Measurements from ENCODE around the gene RGL4.
"Not testable (repeated sequence)": the region's sequence is repeated elsewhere in the genome, so short reads cannot be mapped to it uniquely, and the experiment has no call there.

Gene RGL4

DNA sequence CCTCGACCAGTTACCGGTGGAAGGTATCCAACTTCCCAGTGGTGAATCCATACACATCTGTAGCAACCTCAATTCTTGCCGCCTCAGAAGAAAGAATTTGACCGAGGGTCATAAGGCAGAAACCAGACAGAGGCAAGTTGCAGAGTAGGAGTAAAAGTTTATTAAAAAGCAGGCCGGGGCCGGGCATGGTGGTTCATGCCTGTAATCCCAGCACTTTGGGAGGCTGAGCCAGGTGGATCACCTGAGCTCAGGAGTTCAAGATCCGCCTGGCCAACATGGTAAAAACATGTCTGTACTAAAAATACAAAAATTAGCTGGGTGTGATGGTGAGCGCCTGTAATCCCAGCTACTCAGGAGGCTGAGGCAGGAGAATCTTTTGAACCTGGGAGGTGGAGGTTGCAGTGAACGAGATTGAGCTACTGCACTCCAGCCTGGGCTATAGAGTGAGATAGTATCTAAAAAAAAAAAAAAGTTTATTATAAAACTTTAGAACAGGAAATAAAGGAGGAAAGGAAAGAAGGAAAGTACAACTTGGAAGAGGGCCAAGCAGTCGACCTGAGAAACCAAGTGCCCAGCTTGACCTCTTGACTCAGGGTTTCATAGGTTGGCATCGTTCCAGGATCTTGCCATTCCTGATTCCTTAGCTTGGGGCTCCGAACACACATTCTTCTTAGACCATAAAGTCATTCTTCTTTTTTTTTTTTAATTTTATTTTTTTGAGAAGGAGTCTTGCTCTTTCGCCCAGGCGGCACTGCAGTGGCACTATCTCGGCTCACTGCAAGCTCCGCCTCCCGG, 27.8 kb downstream of the RGL4 start:
- DNase-seq (ENCODE audit: extremely low read depth, low read depth), result no peak

DNA sequence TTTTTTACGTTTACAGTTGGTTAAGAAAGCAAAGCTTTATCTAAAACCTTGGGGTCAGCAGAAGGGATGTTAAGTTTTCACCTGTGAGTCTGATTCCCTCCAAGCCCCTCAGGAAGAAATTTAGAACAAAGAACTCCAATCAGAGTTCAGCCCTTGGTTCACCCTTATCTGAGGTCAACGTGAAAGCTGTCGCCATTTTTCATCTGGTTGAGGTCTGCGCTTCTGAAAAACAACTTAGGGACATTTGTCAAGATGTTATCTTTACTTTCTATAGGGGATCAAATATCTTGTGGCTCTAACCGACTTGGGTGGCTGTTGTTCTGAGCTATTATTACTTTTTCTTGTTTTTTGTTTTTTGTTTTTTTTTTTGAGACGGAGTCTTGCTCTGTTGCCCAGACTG, 30.0 kb downstream of the RGL4 start:
- no peak for DNase-seq (ENCODE audit: extremely low read depth, low read depth)
- TF ChIP-seq, protein P1, sequence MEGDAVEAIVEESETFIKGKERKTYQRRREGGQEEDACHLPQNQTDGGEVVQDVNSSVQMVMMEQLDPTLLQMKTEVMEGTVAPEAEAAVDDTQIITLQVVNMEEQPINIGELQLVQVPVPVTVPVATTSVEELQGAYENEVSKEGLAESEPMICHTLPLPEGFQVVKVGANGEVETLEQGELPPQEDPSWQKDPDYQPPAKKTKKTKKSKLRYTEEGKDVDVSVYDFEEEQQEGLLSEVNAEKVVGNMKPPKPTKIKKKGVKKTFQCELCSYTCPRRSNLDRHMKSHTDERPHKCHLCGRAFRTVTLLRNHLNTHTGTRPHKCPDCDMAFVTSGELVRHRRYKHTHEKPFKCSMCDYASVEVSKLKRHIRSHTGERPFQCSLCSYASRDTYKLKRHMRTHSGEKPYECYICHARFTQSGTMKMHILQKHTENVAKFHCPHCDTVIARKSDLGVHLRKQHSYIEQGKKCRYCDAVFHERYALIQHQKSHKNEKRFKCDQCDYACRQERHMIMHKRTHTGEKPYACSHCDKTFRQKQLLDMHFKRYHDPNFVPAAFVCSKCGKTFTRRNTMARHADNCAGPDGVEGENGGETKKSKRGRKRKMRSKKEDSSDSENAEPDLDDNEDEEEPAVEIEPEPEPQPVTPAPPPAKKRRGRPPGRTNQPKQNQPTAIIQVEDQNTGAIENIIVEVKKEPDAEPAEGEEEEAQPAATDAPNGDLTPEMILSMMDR (IDR thresholded peaks at IDR 0.05; ENCODE audit: low read depth, low read length), result no peak

More for the DNA sequence above, 27.8 kb downstream of the RGL4 start:
- TF ChIP-seq, protein P1 (IDR thresholded peaks at IDR 0.05; ENCODE audit: low read depth, low read length), result no peak

DNA sequence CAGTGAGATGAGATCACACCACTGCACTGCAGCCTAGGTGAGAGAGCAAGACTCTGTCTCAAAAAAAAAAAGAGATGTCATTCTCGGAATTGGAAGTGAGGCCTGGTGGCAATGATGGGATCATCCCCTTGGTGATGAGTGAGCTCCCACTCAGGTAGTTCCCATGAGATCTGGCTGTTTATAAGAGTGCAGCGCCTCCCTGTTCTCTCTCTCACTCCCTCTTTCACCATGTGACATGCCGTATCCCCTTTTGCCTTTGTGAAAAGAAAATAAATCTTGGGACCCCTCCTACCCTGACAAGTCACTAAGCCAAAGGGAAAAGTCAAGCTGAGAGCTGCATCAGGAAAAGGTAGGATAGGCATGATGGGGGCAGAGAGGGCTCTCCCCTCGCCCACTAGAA, 31.3 kb downstream of the RGL4 start:
- DNase-seq (ENCODE audit: extremely low read depth, low read depth), result no peak
- TF ChIP-seq, protein P1 (IDR thresholded peaks at IDR 0.05; ENCODE audit: low read depth, low read length), result no peak

DNA sequence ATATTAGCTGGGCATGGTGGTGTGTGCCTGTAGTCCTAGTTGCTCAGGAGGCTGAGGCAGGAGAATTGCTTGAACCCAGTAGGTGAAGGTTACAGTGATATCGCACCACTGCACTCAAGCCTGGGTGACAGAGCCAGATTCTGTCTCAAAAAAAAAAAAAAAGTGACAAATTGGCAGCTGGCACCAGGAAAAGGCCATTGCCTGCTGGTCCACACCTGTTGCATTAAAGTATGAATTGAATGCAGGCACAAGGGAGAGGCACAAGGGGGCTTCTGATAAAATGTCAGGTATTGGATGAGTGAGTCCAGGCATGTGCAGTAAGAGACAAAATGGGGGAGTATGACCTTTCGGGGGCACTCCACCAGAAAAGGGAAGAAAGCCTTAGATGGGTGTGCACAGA, 31.9 kb downstream of the RGL4 start:
- TF ChIP-seq, protein P1 (IDR thresholded peaks at IDR 0.05; ENCODE audit: low read depth, low read length), result no peak
- DNase-seq (ENCODE audit: extremely low read depth, low read depth), result no peak

DNA sequence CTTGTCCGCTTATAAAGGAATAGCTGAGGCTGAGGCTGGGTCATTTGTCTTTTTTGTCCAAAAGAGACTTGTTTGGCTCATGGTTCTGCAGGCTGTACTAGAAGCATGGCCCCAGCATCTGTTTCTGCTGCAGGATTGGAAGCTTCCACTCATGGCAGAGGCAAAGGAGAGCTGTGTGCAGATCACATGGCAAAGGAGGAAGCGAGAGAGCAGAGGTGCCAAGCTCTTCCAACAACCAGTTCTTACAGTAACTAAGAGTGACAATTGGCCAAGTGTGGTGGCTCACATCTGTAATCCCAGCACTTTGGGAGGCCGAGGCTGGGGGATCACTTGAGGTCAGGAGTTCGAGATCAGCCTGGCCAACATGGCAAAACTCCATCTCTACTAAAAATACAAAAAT, 37.3 kb downstream of the RGL4 start:
- DNase-seq (ENCODE audit: extremely low read depth, low read depth), result not testable (repeated sequence)

DNA sequence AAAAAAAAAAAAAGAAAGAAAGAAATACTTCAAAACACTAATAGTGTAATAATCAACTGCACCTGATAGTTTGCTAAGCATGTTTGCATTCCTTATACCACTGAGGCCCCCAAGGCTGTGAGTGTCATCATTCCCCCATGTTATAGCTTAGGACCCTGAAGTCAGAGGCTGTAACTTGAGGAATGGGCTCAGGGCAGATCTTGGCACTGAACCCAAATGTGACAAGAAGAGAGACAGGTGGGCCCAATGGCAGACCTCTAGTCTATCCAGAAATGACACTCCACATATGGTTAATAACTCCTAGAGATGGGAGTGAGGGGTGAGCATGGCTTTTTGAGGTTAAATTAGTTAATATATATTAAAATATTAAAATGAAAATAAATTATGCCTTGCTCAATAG, 46.9 kb downstream of the RGL4 start:
- TF ChIP-seq, protein P1 (IDR thresholded peaks at IDR 0.05; ENCODE audit: low read depth, low read length), result no peak
- DNase-seq (ENCODE audit: extremely low read depth, low read depth), result no peak

DNA sequence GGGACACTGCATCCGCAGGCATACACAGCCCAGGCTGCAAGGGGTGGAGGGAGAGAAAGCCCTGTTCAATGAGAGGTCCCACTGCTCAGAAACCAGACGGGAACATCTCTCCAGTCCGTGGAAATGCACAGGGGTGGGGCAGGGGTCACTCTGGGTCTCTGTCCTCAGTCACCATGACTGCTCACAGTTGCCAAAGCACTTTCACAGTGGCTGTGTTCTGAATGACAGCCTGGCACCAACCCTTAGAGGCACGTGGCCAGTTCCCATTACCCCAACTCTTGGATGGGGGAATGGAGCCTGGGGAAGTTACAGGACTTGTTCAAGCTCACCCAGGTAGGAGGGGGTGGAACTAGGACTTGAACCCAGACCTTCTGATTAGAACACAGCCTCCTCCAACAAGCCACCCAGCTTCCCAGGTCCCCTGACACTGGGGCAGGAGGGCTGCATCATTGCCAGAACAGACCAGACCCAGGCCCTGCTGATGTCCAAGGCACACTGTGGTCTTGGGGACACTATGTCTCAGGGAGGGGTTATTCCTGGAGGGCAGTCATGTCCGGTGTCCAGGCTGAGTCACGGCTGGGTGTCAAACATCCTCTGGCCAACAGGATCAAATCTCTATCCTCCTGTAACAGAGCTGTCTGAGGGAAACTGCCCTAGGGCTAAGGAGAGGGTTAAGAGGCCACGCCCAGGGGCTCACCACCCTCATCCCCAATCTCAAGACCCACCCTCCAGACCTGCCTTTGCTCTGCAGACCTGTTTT, 51.9 kb downstream of the RGL4 start:
- TF ChIP-seq, protein P1 (IDR thresholded peaks at IDR 0.05; ENCODE audit: low read depth, low read length), result no peak
- DNase-seq (ENCODE audit: extremely low read depth, low read depth), result no peak
